Middle frontal gyrus (tissue), 1 donor: Measurements from ENCODE around the gene PEBP1.
"Not testable (repeated sequence)": the region's sequence is repeated elsewhere in the genome, so short reads cannot be mapped to it uniquely, and the experiment has no call there.

Experiments used
- DNase-seq: peaks from one replicate; pipeline ENCODE4 v3.0.0-alpha.2; 2015; ENCODE audit warnings: low spot score; ENCODE audit errors: extremely low spot score

PEBP1 gene

DNA sequence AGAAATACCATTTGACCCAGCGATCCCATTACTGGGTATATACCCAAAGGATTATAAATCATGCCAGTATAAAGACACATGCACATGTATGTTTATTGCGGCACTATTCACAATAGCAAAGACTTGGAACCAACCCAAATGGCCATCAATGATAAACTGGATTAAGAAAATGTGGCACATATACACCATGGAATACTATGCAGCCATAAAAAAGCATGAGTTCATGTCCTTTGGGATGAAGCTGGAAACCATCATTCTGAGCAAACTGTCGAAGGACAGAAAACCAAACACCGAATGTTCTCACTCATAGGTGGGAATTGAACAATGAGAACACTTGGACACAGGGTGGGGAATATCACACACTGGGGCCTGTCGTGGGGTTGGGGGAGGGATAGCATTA lies 6.5 kb upstream of the PEBP1 start:
- not testable (repeated sequence) for DNase-seq

- no peak for DNase-seq
Observed at GRCh38 chr12:118136559-118137003, 657 bp downstream of the PEBP1 start.

DNA sequence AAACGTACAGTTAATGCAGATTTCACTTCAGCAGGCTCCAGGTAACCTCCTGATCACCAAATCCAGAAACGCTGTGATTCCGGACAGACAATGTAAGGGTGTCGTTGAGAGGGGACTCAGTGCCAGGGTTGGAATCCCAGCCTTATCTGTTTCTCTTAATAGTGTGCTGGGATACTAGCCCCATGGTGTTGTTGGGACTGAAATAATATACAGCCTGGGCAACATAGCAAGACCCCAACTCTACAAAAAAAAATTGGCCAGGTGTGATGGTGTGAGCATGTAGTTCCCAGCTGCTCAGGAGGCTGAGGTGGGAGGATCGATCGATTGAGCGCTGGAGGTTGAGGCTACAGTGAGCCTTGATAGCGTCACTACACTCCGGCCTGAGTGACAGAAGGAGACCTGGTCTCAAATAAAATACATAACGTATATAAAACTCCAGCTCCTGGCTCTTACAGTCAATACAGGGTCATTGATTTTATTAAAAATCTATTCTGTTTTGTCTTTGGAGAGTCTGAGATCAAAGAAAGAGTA lies 1.3 kb downstream of the PEBP1 start:
- no peak for DNase-seq

DNA sequence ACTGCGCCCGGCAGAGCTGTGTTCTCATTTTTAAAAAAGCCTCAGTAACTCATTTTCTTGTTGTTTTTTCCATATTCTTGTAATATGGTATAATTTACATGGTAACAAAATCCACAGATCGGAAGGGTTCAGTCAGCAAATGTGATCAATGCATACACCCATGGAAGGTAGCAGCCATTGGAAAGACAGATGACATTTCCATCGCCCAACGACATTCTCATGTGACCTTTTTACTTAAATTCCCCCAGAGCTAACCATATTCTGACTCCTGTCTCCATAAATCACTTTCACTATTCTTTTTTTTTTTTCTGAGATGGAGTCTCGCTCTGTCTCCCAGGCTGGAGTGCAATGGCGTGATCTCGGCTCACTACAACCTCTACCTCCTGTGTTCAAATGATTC lies 4.9 kb downstream of the PEBP1 start:
- no peak for DNase-seq

- no peak for DNase-seq
Observed at GRCh38 chr12:118144499-118144898, 8.6 kb downstream of the PEBP1 start.

- DNase-seq, result no peak
Observed at GRCh38 chr12:118145113-118145797, 9.3 kb downstream of the PEBP1 start.

- no peak for DNase-seq
Observed at GRCh38 chr12:118145798-118146156, 9.9 kb downstream of the PEBP1 start.

DNA sequence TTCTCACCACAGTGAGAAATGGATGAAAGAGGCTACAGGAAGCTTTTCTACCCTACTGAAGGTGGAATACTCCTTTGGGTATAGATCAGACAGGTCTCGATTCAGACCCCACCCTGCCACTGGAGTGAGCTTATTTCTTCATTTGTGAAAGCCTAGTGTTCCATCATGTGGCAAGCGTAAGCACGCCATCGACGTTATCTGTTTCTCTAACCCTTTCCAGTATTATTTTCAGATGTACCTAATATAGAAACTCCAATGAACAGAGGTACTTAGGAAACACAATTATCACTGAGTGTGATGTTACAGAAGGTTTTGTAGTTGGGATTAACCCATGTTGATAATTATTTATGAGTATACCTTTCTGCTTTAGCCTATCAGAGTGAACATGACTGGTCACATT lies 12.4 kb downstream of the PEBP1 start:
- DNase-seq, result no peak

DNA sequence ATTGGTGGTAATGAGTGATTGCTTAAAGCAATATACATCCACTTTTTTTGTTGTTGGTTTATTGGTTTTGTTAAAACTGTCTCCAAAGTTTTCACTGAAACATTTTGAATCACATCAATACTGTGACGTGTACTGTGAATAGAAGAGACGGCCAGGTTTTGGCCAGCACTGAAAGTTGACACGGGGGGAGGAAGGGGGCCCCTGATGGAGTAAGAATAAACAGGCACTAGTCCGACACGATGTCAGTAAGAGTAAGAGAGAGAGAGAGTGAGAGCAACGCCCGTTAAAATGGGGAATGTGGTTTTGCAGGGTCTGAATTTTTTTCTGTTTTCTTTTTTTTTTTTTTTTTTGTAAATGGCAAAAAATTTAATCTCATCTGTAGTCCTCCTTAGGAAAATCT lies 14.7 kb downstream of the PEBP1 start:
- DNase-seq, result no peak

GRCh38 chr12:118151755-118152154 lies 15.8 kb downstream of the PEBP1 start:
- no peak for DNase-seq

GRCh38 chr12:118160536-118160935 lies 24.6 kb downstream of the PEBP1 start:
- no peak for DNase-seq

DNA sequence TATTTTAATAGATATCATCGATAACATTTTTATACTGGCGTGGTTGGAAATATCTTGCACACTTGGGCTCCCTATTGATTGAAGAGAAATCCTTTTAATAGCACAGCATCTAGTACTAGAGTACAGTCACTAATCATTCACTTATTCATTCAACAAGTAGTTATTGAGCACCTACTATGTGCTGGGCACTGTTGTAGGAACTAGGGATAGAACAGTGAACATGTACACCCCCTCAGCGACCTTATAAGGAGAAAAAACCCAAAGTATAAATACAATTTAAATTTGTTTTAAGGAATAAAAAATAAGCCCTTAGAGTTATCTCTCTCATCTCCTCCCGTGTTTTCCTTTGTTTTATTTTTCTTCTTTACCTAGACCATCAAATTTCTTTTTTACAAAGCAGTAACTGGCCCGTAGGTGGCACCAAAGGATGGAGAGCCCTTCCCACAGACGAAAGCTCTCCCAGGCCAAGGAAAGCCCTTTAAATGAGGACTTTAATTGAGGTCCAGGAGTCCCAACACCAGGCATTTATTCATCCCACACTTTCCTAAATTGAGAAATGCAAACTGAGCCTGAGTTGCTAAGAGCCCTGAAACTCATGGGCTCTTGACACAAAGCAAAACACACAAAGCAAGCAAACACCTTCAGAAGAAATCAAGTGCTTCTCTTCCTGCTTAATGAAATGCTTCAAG lies 29.0 kb downstream of the PEBP1 start:
- no peak for DNase-seq

GRCh38 chr12:118166946-118167345 lies 31.0 kb downstream of the PEBP1 start:
- no peak for DNase-seq

- no peak for DNase-seq
Observed at GRCh38 chr12:118175823-118176447, 40.0 kb downstream of the PEBP1 start.

- no peak for DNase-seq
Observed at GRCh38 chr12:118183155-118183554, 47.2 kb downstream of the PEBP1 start.

DNA sequence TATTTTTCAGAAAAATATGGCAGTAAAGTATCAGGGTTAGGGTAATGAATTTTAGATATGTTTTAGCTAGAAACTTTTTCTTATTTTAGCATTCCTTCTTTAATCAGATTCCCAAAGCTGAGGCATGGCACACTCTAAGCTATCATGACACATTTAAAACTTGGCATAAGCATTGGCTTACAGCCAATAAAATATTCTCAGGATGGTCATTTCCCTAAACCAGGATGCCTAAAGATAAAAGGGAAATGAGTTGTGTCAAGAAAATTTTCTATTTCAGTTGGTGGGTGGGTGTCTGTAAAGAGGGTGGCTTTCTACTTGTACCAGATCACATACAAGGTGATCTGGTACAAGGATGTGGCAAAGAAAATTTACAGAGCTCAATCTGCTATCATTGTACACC lies 47.8 kb downstream of the PEBP1 start:
- DNase-seq, result no peak

GRCh38 chr12:118185602-118186397 lies 49.9 kb downstream of the PEBP1 start:
- no peak for DNase-seq

DNA sequence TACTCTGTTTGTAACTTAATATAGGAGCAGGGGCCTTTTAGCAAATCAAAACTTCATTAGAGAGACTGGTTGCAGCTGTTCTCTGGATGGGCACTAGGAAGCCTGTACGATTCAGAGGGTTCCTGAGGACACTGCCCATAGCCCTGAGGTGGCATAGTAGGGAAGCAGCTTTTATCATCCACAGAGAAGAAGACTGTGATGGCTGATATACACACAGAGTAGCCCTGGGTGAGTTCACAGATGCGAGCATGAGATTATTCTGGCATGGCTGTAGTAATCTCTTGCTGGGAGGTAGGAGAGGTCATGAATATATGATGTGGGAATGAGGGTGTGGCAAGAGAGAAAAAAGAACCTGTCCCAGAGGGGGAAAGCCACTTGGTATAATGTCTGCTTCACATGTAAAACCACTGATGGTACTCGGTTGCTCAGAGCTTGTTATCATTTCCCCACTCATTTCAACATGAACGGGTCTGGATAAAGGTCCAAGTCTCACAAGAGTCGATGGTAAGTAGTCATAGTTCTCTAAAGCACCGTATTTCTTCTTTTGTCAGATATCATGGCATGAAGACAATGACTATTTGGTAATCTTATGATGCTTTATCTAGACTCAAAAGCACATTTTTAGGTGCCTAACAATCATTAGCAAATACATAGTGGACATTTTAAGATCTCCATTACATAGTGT lies 52.0 kb downstream of the PEBP1 start:
- no peak for DNase-seq

DNA sequence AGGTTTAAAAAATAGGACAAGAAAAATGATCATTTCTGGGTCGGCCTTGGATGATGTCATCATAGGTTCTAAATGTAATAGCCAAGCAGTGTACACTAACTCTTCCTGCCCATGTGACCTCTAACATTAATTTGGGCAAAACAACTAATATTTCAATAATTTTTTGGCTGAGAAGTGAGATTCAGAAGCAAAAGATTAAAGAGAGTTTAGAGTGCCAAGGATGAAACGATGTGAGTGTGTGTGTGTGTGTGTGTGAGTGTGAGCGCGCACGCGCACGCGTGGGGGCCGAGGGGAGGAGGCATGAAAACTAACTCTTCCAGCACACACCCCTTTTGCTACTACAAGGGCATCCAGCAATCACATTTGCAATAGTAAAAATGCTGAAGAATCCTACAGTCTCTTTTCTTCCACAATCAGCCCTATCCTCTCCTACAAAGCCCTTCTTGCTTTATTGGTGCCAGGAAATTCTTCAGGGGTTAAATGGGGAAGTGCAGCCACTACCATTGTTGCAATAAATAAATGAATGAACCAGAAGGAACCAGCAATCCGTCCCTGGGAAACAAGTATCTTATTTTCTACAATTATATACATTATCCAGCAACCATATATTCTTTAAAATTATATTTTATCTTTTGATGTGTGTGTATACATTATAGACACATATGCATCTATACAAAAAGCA lies 52.9 kb downstream of the PEBP1 start:
- peak; percentile 18 for DNase-seq

- peak; percentile 54 for DNase-seq
Observed at GRCh38 chr12:118189741-118190191, 53.8 kb downstream of the PEBP1 start.
